HG02938 (cell line): ENCODE measurements around the gene CELSR2.
"Not testable (repeated sequence)": the region's sequence is repeated elsewhere in the genome, so short reads cannot be mapped to it uniquely, and the experiment has no call there.

Experiments
- ATAC-seq: cut with Tn5 transposase; IDR thresholded peaks from one replicate; pipeline ENCODE4 v1.9.1; 2021; ENCODE audit warnings: mild to moderate bottlenecking, moderate library complexity; ENCODE audit not compliant: unreplicated experiment

Gene CELSR2

DNA sequence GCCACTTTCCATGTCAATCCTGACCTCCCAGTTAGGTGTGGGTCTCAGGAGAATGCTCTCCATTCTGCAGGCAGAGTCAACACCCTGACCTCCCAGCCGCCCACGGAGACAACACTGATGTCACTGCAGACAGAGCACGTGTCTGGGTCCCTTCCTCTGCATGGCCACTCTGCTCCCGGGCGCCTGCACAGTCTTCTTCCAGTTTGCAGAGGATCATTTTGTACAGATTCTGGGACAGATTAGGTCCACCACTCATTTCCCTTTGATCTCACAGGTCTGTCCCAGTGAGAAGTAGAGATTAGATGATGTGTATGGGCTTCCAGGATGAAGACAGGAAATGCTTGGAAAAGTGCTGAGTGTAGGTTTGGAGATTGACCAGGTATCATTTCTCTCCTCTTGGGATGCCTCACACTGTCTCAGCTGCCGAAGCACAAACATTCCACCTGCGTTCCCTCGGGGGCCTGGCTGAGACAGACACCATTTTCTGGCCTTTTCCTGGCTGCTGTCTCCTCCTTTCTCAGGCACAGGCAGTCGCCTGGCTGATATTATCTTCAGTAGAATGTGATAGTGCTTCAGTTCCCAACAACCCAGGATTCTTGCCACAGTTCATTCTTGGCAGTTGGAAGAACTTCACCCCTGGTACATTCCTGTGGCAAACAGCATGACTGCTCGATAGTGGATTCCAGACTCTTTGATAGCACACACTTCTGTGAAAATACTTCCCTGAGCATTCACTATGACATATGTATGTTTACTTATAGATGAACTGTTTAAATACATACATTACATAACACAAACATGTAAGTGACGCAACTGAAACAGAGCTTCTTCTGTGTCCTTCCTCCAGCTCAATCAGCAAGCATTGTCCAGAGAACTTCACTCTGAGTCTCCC is 49.6 kb downstream of the CELSR2 start:
- ATAC-seq: no peak

DNA sequence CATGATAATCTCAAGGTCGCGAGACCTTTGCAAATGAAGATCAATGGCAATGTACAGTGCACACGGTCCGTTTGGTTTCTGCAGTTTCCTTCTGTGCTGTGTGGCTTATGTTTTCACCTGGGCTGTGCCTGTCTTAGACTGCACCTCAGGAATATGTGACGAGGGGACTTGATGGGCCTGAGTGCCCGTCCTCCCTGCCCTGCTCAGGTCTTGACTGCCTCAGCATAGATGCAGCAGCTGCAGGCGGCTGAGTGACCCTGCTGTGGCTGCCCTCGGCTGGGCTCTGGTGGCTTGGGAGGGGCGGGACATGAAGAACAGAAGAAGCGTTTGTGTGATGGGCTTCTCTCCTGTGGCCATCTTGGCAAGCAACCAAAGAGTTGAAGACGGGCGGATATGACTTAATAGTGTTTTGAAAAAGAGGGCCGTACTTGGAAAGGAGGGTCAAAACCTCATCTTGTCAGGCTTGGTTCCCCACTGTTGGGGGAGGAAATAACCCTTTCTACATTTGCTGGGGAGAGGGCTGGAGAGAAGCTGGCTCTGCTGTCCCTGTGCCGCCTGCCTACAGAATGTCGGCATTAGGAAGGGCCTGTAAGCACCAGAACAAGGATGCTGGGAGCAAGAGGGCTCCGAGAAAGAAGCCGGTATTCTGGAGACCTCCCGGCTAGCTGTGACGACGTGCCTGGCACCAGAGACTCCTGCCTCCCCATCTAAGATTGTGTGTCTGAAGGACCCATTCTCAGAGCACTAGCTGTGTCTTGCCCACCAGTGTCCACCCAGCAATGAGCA is 50.4 kb downstream of the CELSR2 start:
- no peak for ATAC-seq

DNA sequence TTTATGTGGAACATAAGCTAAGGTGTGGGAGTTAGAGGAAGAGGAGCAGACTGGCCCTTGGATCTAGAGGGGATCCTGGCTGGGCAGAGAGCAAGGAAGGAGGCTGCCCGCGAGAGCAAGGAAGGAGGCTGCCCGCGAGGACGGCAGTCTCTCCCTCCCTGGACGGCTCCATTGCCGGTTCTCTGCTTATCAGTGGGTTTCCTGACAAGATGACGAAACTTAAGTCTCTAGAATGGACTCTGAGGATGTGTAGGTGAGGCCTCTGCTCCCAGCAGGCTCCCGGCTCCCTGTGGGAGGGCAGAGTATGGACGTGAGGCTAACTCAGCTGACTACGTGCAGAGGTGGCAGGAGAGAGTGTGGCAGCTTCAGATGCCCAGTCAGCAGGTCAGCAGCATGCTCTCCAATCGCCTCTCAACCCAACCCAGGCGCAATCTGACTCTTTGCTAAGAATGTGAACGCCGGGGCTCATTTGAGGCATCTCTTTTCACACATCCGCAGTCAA is 51.4 kb downstream of the CELSR2 start:
- no peak for ATAC-seq

DNA sequence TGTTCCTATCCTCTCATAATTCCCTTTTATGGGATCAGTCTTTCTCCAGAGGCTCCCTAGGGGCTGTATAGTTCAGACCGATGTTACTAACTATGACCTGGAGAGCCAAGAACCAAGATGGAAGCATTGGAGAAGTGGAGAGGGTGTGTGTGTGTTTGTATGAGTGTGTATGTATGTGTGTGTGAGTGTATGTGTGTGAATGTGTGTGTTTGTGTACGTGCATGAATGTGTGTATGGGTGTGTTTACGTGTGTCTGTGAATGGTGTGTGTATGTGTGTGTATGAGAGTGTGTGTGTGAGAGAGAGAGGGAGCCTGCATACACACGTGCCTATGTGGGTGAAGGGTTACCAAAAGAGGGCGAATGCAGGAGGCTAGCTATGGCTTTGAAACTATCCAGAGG is 52.5 kb downstream of the CELSR2 start:
- ATAC-seq: no peak

DNA sequence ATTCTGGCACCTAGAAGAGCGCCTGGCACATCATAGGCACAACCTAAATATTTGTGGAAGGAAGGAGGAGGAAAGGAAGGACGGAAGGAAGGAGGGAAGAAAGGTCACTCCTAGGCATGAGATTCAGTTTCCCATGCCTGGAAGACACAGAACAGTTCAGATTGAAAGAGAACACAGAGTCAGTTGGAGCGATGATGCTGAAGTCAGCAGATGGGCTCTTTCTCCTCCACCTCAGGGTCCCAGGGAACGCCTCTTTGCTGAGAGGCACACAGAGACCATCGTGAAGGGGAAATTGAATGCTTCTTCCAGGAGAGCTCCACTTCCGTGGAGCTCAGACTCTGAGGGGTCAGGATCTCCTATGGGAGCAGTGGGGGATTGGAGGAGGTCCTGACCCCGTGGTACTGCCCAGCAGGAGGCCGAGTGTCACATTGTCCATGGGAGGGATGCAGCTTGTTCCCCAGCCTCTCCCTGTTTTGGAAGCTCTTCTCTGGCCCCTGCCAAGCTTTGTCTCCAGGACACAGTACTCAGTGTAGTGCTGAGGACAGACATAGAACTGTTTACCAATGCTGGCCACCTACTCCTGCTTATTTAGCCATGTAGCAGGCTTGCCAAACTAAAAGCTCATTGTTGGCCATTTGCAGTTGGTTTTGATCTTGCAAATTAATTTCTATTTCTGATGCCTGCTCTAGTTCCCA is 55.0 kb downstream of the CELSR2 start:
- no peak for ATAC-seq

DNA sequence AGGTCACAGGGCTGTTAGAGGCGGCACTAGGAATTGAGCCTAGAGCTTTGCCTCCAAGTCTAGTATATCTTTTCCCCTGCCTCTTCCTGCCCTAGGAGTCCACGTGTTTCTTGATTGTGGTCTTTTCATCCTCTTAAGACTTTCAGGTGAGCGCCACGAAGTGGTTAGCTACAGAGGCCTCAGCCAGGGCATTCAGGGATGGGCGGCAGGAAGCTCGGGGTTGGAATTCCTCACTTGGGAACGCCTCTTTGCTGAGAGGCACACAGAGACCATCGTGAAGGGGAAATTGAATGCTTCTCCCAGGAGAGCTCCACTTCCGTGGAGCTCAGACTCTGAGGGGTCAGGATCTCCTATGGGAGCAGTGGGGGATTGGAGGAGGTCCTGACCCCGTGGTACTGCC is 56.7 kb downstream of the CELSR2 start:
- not testable (repeated sequence) for ATAC-seq

DNA sequence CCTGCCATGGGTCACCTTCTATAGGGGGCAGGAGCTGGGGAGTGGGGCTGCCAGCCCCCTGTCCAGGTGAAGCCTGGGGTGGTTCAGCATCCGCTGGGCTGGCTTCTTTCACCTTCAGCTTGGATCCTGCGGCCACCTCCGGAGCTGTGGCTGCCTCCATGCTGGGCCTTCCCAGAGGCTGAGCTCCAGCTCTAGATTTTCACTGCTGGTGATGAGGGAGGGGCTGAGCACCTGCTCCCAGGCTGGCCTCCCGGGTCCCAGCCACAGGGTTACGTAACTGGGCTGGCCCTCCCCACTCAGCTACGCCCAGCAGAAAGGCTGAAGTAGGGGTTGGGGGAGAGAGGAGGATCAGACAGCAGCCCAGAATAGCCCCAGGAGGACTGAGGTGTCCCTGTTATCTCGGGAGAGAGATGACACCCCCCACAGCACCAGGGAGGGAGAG is 57.5 kb downstream of the CELSR2 start, which contains the start of gene MYBPHL:
TSS of gene MYBPHL (minus strand) at position 180 of the 442 bp plus-strand sequence. CDS start at position 160, 20 bp downstream.
- ATAC-seq: no peak

DNA sequence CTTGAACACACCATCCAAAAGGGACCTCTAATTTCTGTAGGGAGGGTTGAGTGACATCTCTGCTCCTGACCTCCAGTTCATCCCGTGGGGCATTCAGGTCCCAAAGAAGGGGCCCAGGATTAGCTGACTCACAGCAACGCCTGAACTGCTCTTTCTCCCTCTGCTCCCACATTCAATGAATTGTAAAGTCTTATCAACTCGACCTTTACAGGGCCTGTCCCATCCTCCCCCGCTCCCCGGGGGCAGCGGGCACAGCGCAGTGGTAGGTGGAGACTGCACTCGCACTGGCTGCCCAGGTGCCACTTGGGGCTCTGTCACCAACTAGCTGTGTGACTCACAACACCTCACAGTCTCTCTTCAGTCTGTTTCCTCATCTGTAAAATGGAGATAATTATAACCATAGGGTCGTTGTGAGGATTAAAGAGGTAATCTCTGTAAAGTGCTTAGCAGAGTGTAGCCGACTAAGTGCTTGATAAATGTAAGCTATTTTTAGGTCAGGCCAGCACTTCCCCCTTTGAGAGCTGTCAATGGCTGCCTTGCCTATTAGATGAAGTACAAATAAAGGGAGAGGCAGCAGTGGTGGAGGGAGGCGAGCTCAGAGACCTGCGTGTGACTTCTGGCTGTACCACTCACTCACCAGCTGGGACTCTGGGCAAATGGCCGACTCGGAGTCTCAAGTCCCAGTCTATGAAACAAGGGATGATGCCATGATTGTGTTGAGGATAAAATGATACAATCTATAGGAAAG is 58.1 kb downstream of the CELSR2 start:
- ATAC-seq: no peak

DNA sequence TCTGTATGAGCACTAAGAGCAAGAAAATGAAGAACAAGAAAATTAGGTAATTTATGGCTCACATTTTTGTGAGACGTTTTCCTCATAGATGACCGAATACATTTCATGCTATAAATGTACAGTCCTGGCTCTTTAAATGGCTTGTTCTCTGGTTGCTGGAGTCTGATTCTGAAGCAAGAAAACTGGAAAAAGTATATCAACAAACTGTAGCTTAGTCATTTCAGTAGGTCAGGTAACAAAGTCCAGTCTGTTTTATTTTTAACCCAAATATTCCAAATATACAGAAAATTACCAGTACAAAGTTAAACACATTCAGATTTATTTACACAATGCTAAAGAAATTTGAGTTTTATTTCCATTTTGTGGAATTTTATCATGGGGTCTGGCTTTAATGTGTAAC is 60.0 kb downstream of the CELSR2 start:
- ATAC-seq: no peak

DNA sequence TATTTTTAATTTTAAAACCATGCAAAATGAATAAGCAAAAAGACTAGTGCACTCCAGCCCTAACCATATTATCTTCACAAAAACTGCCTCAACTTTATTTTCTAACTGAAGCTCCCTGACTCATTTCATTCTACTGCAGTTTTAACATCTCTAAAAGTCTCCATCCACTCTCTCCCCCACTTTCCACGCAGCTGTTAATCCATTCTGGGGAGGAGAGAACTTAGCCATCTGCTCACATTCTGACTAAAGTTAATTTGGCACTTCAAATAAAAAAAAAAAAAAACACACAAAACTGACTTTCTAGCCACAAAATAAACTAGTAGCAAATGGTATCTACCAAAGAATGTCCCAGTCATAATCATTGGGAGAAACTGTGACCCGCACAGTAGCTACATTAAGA is 62.9 kb downstream of the CELSR2 start:
- ATAC-seq: no peak

DNA sequence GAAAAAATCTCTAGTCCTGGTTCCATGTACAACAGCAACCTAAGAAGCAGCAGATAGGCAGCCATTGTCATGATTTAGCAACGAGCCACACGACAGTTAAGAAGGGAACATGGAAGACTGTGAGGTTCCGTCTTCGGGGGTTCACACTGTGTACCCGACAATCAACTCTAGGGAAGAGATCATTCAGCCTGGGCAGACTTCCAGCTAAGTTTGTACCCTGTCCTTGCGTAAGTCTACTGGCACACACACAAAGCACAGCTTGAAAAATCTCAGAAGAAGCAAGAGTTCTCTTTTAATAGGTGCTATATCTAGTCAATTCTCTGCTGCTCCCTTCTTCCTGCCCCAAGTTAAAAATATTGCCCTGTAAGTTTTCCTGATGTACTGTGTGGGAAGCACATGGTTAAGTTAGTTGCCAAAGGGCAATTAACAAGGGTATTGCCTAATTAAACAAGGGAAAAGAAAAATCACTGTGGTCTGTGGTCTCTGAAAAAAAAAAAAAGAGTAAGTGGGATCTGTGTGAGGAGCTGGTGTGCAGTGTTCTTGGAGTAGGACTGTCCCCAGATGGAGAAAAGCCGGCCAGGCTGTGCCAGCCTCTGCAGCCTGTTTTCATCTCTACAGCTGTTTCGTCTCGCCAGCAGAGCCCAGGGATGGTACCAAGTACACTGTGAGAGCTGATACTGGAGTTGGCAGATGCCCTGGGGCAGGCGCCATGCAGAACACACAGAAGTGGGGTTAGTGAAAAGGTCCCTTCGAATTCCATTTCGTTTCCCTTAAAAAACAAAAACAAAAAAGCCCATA is 63.8 kb downstream of the CELSR2 start:
- ATAC-seq: no peak

DNA sequence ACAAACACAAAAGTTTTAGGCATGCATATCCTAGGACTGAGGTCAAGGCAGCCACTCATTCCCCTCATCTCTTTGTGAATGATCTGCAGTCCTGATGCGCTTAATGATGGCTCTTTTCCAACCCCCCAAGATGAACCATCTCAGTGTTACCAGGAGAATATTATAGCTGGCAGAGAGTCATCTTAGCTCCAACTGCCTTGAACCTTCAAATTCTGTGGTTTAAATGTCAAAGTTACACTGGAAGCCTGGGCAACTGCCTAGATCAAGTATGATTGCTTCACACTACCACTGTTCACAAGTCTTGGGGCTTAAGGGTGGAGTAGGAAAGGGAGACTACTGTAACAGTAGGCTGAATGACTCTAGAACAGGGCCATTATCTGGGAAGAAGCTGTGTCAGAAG is 65.5 kb downstream of the CELSR2 start:
- no peak for ATAC-seq

DNA sequence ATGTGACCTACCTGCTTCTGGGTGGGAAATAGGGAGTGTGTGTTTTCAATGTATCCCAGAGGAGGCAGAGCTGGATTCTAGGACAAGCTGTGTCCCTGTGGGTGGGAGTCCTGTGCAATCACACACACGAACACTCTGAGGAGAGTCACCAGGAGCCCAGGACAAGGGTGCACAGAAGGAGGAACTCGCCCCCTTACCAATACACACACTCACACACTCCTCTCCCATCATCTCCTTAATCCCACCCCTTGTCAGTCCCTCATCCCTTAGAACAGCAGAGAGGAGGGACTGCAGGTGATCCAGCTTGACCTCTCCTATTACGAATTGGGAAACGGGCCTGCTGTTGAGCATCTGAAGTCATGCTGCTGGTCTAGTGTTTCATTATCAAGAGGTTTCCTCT is 65.9 kb downstream of the CELSR2 start:
- no peak for ATAC-seq

DNA sequence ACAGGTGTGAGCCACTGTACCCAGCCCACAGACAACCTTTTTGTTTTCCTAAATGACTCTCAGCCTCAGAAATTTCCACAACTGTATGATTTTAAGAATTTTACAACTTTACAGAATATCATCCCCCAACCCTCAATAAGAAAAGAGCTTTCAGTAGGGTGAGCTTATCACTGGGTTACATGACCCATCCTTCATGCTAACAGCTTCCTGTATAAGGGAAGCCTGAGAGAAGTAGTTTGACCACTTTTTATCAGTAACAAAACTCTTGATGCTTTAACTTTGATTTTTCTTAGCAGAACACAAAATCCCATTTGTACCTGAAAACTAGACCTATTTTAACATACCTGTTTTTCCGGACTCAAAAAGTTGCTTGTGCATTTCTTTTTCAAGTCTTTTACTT is 67.2 kb downstream of the CELSR2 start:
- ATAC-seq: no peak

DNA sequence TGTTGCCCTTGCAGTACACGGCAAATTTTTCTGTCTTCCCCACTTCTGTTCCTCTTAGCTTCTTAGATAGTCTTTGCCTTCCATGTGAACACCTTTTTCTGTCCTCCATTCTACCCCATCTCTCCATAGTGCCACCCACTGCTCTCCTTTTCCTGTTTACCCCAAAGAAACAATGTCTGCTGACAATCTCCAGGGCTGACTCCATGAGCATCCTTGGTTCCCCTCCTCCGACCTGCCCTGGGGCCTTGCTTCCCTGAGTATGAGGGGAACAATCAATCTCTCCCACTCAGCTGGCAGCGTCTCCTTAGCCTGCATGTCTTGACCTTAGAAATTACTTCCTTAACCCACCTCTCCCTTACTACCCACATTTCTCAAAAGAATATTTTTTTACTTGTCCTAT is 69.8 kb downstream of the CELSR2 start:
- no peak for ATAC-seq

DNA sequence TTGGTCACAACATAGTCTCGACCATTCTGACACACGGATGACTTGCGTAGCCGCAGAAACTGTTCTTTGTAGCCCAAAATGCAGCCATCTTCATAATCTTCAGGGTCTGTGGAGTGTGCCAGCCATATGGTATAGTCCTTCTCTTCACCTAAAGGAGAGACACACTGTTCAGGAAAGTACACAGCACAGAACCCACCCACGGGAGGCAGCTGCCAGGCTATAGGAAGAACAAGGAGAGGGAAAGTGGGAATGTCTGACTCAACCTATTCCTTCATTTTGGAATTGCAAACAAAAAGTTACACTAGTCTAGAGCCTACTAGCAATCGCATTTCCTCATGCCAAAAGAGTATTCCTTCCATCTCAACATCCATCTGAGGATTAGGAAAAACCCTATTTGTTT is 73.6 kb downstream of the CELSR2 start:
- ATAC-seq: no peak
